HG02763 (cell line): ENCODE results near the gene HIPK2.

Source experiments
- ATAC-seq: cut with Tn5 transposase; IDR thresholded peaks from one replicate; pipeline ENCODE4 v1.9.1; 2021; ENCODE audit warnings: mild to moderate bottlenecking, moderate library complexity; ENCODE audit not compliant: unreplicated experiment

Gene HIPK2

DNA sequence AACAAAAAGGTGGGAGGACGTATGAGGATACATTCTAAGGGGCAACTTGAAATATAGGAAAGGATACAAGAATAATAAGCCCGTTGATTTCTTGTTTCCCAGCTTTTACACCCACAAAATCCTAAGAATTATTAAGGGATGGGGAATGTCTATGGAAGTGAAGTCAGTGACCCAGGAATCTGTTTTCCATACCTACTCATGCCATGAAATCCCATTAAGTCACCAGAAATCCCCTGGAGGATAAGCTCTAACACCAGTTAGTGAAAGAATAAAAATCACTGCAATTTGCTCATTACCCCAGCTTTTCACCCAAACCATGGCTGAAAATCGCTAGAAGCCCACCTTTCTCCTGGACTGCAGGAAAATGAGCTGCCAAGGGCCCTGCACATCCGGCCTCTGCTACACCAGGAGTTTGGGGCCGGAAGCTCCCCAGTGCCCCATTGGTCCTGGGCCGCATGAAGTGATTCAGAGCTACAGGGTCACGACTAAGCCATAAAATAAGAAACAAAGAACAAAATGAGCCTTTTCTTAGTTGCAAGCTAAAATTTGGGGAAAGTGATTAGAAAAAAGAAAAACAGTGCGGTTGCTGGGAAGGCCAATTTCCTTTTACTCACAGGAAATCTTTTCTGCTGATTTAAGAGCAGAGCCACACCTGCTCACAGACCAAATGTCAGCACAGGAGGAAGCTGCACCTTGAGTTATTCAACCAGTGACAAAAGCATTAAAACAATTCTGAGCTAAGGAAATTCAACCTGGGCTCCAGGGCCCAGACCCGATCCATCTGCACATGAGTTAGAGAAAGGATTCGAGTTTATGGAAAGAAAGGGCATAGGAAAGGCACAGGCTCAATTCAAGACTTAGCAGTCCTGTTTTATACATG is 40.3 kb downstream of the HIPK2 start:
- ATAC-seq, result no peak

DNA sequence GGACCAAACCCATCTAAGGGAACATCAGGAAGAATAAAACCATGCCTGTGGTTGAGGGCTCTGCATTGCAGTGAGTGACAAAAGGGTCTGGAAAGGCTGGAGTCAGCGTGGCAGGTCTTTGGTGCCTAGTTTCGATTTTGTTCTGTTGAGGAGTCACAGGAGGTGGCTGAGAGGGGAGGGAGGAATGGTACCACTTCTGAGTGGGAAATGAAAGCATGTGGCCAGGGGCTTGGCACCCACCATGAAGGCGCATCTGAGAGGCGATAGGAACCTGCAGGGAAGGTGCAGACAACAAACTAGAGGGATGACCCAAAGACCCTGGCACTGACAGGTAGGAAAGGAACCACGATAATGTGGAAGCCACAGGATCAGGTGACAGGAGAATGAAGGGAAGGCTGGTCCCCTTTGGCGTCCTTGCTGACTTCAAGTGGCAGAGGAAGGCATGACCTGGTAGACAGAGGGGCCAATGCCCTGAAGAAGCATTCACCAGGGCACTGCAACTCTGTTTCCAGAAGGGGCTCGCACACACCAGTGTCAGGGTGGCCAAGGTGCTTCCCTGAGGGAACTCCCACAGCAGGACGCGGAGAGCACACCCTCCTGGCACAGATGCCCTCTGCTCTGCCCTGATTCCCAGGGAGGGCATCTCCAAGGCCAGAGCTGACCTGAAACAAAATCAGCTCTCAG is 41.7 kb downstream of the HIPK2 start:
- ATAC-seq, result no peak

DNA sequence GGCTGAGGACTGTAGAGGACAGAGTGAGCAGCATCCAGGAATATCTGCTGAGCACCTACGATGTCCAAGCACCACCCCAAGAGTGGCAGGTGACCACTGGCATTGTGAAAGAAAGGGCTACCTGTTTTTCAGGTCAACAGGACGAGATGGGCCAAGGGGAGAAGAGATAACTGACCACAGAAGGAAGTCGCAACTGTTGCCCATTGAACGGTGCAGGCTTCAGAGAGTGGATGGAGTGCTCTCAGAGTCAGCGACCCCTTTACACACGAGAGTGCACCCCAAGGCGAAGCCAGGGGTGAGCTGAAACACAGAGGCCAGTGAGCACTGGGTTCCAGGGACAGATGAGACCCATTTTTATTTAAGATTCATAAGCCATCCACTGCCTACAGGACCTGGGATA is 42.3 kb downstream of the HIPK2 start:
- ATAC-seq, result no peak

DNA sequence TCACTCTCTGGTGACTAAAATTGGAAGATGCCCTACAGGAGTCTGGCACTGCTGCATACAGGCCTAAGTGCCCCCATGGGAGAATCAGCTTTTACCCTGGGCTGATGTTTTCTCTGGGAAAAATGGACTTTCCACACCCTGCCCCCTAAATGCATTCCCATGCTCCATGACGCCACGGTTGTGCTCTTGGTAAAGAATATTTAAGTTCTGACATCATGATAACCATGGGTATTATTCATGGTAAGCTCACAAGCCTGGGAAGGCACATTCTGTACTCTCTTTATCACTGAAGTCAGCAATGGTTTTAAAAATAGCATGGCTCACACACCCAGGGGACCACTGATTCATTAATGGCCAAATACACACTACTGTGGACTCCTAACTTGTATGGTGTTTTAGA is 43.4 kb downstream of the HIPK2 start:
- ATAC-seq, result no peak

GRCh38 chr7:139733751-139734150 is 44.0 kb downstream of the HIPK2 start:
- no peak for ATAC-seq

GRCh38 chr7:139732471-139733167 is 45.2 kb downstream of the HIPK2 start:
- no peak for ATAC-seq

DNA sequence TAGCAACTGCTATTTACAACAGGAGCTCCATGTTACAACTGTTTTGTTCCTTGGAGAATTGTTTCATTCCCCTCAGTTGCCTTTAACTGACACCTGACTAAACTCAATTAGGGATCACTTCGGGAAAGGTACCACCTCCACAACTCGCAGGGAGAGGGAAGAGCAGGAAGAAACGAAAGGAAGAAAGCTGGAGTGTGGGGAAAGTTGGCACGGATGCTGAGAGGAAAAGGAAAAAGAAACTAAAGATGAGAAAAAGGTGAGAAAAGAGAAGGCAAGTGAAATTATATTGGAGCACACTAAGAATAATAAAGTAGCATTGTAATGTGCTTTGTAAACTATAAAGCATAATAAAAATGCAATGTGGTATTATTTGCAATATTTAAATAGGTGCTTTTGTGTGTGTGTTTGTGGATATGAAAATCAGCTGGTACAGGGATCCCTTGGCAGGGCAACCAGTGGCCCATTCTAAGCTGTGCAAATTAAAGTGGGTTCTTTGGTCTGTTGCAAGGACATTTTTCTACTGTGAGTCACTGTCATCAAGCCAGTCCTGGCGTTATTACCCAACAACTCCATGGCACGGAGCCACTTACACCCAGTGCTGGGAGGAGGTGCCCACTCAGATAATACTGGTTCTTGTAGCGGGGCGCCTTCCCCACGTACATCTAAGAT is 45.9 kb downstream of the HIPK2 start:
- no peak for ATAC-seq

- no peak for ATAC-seq
Measured at GRCh38 chr7:139730746-139731612, 46.8 kb downstream of the HIPK2 start.

DNA sequence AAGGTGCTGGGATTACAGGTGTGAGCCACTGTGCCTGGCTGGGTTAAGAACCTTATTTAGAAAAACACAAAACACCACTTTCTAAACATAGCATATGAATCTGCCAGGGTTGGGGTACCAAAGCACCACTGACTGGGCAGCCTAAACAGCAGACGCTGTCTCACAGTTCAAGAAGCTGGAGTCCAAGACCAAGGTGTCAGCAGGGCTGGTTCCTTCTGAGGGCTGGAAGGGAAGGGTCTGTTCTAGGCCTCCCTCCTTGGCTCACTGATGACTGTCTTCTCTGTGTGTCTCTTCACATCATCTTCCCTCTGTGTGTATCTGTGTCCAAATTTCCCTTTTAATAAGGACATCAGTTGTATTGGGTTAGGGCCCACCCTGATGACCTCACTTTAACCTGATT is 49.6 kb downstream of the HIPK2 start:
- no peak for ATAC-seq

DNA sequence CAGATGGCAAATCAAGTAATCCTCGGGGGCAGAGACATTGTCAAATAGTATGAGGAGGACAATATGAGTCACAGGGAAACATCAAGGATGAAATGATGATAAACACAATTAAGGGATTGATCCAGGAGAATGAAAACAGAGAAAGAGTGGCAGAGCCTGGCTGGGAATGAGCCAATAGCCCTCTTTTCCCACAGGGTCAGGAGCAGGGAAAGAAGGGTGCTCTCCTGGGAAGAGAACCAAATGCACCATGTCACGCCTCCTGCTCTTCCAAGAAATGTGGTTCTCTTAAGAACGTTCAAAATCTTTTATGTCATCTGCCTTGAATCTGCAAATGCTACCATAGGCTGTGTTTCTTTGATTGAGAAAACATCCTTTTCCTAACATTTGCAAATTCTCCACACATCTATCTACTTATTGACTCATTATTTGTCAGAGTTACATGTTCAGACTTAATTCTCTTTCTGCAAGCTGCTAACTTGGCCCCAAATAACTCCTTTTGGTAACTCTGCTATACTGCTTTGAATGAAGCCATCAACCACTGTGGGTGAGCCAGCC is 50.6 kb downstream of the HIPK2 start:
- ATAC-seq, result no peak

DNA sequence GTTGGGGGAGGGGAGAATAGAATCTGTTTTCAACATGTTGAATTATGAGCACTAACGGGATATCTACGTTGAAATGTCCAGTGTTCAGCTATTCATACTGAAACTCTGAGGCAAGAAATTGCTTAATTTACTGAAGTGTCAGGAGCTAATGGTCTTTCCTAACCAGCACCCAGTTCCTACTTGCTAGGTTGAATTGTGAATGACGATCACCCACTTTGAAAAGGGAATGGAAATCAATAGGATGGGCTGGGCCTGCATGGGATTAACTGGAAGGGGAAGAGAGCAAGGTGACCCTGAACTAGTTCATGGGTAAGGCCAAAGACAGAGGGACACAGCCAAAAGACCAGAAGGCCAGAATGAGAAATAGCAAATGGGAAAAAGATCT is 51.3 kb downstream of the HIPK2 start:
- no peak for ATAC-seq

DNA sequence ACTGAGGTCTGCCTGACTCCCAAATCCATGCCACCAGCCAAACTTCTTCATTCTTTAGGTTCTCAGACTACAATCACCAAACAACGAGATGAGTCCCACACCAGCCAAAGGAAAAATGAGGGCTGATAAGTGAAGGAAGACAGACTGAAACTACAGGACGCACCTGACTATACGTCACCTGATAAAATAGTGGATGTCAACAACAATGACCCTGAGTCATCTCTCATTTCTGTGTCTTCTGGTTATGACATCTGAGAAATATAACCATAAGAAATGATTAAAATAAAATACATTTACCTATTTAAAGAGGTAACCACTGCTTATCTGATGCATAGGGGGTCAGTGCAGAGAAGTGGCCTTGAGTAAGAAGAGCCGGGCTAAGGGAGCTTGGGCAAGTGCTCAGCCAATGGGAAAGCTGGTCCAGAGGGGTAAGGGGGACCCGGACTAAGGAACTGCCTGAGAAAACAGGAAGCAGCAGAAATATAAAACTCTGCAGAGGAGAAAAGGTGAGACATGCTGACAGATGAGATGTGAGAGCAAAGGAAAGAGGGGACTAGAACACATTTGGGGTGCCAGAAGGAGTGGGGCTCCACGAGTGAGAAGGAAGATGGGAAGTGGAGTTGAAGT is 51.8 kb downstream of the HIPK2 start:
- ATAC-seq, result no peak

DNA sequence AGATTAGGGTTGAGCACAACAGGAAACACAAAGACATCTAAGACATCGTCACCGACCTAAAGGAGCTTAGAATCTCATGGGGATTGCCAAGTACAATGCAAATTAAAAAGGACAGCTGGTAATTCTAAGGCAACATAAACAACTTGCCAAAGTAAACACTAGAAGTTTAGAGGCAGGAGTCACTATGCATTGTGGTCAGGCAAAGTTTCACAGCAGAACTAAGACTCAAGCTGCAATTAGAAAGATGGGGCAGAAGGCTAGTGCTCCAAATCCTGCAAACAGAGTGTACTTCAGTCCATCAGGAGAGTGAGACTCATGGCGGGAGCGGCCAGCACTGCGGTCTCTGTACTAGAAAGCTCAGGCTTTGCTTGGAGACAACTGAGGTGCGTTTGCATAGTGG is 52.7 kb downstream of the HIPK2 start:
- ATAC-seq, result peak; percentile 80

DNA sequence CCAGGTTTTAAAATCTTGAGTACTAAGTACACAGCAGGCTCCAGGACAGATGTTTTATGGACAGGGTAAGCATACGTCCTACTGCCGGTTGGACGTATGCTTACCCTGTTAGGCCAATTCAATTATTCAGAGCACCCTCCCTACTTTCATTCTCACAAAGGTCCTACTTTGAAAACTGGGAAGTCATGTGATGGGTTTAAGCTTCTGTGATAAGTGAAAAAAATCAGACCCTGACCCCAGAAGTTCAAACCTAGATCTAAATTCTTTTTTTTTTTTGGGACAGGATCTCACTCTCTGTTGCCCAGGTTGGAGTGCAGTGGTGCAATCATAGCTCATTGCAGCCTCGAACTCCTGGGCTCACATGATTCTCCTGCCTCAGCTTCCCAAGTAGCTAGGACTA is 55.2 kb downstream of the HIPK2 start:
- ATAC-seq, result no peak

- ATAC-seq, result no peak
Measured at GRCh38 chr7:139721821-139722220, 56.0 kb downstream of the HIPK2 start.

- ATAC-seq, result no peak
Measured at GRCh38 chr7:139721417-139721816, 56.4 kb downstream of the HIPK2 start.

- no peak for ATAC-seq
Measured at GRCh38 chr7:139720705-139721231, 57.0 kb downstream of the HIPK2 start.

DNA sequence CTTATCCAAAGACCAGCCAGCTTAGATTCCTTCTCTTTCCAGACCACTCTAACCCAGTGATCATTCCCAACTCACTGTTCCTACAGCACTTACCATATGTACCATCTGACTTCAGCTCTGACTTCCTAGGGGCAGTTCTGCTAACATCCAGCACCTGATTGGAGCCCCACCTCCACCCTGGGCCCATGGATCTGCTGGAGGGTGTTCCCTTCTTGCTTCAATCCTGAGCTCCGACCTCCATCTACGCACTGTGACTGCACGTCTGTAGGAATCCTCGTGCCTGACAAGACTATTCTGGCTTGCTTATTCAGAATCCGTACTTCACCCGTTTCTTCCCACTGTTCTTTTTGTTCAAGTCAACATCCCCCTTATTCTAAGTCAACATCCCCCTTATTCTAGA is 57.6 kb downstream of the HIPK2 start:
- no peak for ATAC-seq

DNA sequence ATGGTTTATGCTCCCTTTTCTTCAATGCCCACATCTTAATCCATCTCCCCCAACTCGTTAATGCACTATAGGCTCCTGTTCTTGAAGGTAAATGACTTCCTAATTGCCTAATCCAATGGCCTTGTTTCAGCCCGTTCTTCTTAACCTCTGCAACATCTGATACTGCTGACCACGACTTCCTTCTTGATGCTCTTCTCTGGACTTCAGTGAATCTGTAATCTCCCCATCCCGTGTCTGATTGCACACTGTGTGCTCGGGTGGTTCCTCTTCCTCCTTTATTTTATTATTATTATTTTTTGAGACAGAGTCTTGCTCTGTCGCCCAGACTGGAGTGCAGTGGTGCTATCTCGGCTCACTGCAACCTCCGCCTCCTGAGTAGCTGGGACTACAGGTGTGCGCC is 58.9 kb downstream of the HIPK2 start:
- ATAC-seq, result no peak
